Activated CD8-positive, alpha-beta T cell treated with anti-CD3 and anti-CD28 coated beads, Interleukin-2, amount 10 ng/mL, durations not matched to agents 7 days and 5 days (primary cell): ENCODE results near the gene SSH2. TPM values are rescaled to one million over a fixed set of nuclear protein-coding genes. Genes with fewer than 3 reads are reported as not detected.

Experiments
- ATAC-seq: fragments of 150-1000 bp; cut with Tn5 transposase; one replicate; pipeline ENCODE4 v1.10.0; 2021; ENCODE audit warnings: moderate library complexity
- CTCF ChIA-PET: fragments of 350-600 bp; sonication (Branson Sonifier 250); formaldehyde crosslinking; loops from one replicate; lab custom pipeline; 2021; ENCODE audit warnings: antibody characterized with exemption; lab: Charles Lee
- POLR2A ChIA-PET: fragments of 350-600 bp; sonication (Branson Sonifier 250); formaldehyde crosslinking; loops from one replicate; lab custom pipeline; 2021; ENCODE audit warnings: antibody characterized with exemption; lab: Charles Lee
- DNase-seq: peaks from one replicate; pipeline ENCODE4 v3.0.0-alpha.2; 2020
- H3K27ac Mint-ChIP-seq: one replicate; pipeline ENCODE4 v1.8.0; 2021; ENCODE audit warnings: mild to moderate bottlenecking, mixed read lengths
- H3K27me3 Mint-ChIP-seq: one replicate; pipeline ENCODE4 v1.8.0; 2021; ENCODE audit warnings: low read depth, mixed read lengths
- H3K36me3 Mint-ChIP-seq: one replicate; pipeline ENCODE4 v1.8.0; 2021; ENCODE audit warnings: low read depth, mixed read lengths
- H3K4me1 Mint-ChIP-seq: one replicate; pipeline ENCODE4 v1.8.0; 2021; ENCODE audit warnings: low read depth, mixed read lengths
- H3K4me3 Mint-ChIP-seq: one replicate; pipeline ENCODE4 v1.8.0; 2021; ENCODE audit warnings: mild to moderate bottlenecking, mixed read lengths
- H3K9me3 Mint-ChIP-seq: one replicate; pipeline ENCODE4 v1.8.0; 2022; ENCODE audit warnings: mixed read lengths; ENCODE audit not compliant: insufficient read depth
- total RNA-seq, 2 experiments: library from RNA; stranded (reverse); gene quantifications; one replicate each; pipeline ENCODE4 v1.2.3, GENCODE V29; 2021

SSH2 gene
- total RNA-seq, 2 experiments from 2014 or later, result 73.5 to 79.6 TPM

DNA sequence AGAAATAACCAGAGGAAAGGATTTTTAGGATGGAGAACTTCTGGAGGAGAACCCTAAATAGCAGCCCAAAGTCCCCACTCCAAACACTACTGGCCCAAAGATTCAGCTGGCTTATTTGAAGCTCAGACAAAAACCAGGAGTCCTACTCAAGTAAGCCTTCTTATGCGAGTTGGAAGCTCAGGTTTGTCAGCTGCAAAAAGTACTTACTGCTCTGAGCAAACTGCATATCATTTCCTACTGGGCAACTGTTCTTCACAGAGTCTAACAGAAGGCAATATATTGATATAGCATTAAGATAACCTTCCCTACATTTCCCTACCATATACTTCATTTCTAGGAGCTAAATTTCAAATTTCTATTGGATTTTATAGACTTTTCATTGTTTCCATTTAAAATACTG lies 231.2 kb downstream of the SSH2 start:
- CTCF ChIA-PET, result interaction anchor here (0.6 to 2.1 kb wide), 13 partner anchors 8 to 454 kb away, joined by 3 to 13 read pairs (median 4); no protein-coding TSS in a partner anchor
- peaks cover 43% of the 10 kb centered on the region for H3K36me3 Mint-ChIP-seq
- H3K27ac Mint-ChIP-seq, result no peak overlapping the region
- DNase-seq (no peak), ATAC-seq (no peak)
- H3K9me3 Mint-ChIP-seq, result no peaks in the 10 kb centered on the region
- no peak overlapping the region for H3K4me3 Mint-ChIP-seq
- peaks cover 10% of the 10 kb centered on the region for H3K4me1 Mint-ChIP-seq
- POLR2A ChIA-PET, result interaction anchor here (1.0 to 1.4 kb wide), 2 partner anchors 15 to 62 kb away, joined by 3 to 7 read pairs; no protein-coding TSS in a partner anchor
- no peaks in the 10 kb centered on the region for H3K27me3 Mint-ChIP-seq

DNA sequence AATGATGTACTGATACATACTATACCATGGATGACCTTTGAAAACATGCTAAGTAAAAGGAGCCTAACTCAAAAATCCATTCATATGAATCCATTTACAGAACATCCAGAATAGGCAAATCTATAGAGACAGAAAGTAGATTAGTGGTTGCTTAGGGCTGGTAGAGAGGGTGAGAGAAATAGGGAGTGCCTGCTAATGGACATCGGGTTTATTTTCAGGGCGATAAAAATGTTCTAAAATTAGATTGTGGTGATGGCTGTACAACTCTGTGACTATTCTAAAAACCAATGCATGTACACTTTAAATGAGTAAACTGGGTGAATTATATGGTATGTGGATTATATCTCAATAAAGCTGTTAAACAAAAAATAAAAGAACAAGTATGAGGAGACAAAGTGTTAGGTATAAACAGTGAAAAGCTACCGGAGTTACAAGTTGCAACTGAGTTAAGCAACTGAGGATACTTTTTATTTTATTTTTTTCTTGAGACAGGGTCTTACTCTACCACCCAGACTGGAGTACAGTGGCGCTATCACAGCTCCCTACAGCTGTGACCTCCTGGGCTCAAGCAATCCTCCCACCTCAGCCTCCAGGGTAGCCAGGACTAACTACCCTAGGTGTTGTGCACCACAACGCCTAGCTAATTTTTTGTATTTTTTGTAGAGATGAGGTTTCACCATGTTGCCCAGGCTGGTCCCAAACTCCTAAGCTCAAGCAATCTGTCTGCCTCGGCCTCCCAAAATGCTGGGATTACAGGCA lies 231.8 kb downstream of the SSH2 start:
- DNase-seq, result no peak
- Mint-ChIP-seq H3K36me3 (peaks cover 45% of the 10 kb centered on the region), H3K9me3 (no peaks in the 10 kb centered on the region), H3K27me3 (no peaks in the 10 kb centered on the region), H3K4me1 (peaks cover 10% of the 10 kb centered on the region), H3K4me3 (no peak overlapping the region), H3K27ac (no peak overlapping the region)
- POLR2A ChIA-PET, result interaction anchor here (1.0 to 1.4 kb wide), 2 partner anchors 15 to 62 kb away, joined by 3 to 7 read pairs; no protein-coding TSS in a partner anchor
- ATAC-seq, result no peak
- CTCF ChIA-PET, result interaction anchor here (0.6 to 2.1 kb wide), 9 partner anchors 9 to 454 kb away, joined by 3 to 13 read pairs (median 5); no protein-coding TSS in a partner anchor

DNA sequence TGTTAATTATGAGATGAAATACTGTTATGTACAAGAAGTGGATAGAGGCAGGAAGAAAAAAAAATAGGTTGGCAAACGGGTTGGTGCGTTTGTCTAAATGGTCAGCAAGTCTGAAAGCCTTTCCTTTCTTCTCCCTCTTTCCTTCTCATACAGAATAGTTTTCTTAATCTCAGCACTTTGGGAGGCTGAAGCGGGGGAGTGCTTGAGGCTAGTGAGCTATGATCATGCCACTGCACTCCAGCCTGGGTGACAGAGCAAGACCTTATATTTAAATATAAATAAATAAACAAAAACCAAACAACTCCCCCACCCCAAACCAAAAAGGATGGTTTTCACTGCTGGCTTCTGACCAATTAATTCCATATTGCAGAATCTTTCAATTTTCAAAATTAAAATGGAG lies 232.7 kb downstream of the SSH2 start:
- DNase-seq (no peak), ATAC-seq (no peak)
- H3K4me1 Mint-ChIP-seq, result peaks cover 8% of the 10 kb centered on the region
- ChIA-PET CTCF (interaction anchor here (1.7 kb wide), 1 partner anchor 79 kb away, joined by 5 read pairs; no protein-coding TSS in a partner anchor), POLR2A (no interaction called here)
- H3K4me3 Mint-ChIP-seq, result no peak overlapping the region
- no peaks in the 10 kb centered on the region for H3K9me3 Mint-ChIP-seq
- no peaks in the 10 kb centered on the region for H3K27me3 Mint-ChIP-seq
- peaks cover 39% of the 10 kb centered on the region for H3K36me3 Mint-ChIP-seq
- no peak overlapping the region for H3K27ac Mint-ChIP-seq

DNA sequence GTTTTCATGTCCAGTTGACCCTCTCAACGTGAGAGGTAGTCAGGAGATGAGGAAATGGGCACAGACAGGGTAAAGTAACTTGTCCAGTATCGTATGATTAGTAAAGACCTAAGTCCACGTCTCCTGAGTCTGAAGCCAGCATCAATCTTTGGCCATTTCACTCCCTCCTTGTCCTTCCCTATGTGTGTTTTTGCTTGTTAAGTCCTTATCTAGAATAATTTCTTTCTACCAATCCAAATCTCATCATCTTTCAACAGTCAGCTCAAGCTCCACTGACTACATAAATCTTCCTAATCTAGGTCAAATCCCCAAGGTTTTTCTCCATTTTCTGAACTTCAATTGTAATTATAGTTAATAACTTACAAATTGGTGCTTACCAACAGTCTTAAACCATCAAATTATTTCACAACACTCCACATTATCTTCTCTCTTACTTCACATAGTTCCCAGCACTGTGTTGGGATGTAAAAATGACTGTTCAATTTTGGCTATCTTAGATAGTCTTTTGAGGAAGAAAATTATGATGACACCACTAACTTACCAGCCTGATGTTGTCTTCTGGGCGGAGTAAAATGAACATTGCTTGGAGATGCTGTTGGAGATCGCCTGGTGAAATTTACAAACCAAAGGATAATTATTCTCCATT lies 235.0 kb downstream of the SSH2 start:
- peak overlapping the region; percentile 21 for H3K27ac Mint-ChIP-seq
- no peaks in the 10 kb centered on the region for H3K27me3 Mint-ChIP-seq
- H3K4me1 Mint-ChIP-seq, result peaks cover 9% of the 10 kb centered on the region

DNA sequence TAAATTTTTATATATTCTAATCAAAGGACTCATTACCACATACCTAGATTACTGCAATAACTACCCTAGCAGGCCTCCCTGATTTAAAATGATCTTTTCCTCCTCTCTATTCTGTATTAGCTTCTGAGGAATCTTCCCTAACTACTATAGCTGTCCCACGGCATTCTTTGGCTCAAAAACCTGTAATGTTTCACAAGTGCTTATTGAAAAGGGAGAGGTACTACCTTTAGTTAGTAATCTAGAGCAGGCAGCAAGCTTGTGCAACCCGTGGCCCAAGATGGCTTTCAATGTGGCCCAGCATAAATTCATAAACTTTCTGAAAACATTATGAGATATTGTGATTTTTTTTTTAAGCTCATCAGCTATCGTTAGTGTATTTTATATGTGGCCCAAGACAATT lies 236.3 kb downstream of the SSH2 start:
- Mint-ChIP-seq H3K4me1 (peaks cover 9% of the 10 kb centered on the region), H3K4me3 (no peak overlapping the region), H3K27me3 (no peaks in the 10 kb centered on the region), H3K36me3 (peaks cover 30% of the 10 kb centered on the region), H3K27ac (peak overlapping the region; percentile 32), H3K9me3 (no peaks in the 10 kb centered on the region)
- ChIA-PET POLR2A (interaction anchor here (0.6 kb wide), 1 partner anchor 68 kb away, joined by 3 read pairs; no protein-coding TSS in a partner anchor), CTCF (no interaction called here)
- ATAC-seq (no peak), DNase-seq (no peak)

More for the DNA sequence above, 235.0 kb downstream of the SSH2 start:
- ChIA-PET CTCF (no interaction called here), POLR2A (no interaction called here)
- no peak for ATAC-seq
- H3K36me3 Mint-ChIP-seq, result peaks cover 34% of the 10 kb centered on the region
- no peak for DNase-seq
- no peak overlapping the region for H3K4me3 Mint-ChIP-seq
- no peaks in the 10 kb centered on the region for H3K9me3 Mint-ChIP-seq

DNA sequence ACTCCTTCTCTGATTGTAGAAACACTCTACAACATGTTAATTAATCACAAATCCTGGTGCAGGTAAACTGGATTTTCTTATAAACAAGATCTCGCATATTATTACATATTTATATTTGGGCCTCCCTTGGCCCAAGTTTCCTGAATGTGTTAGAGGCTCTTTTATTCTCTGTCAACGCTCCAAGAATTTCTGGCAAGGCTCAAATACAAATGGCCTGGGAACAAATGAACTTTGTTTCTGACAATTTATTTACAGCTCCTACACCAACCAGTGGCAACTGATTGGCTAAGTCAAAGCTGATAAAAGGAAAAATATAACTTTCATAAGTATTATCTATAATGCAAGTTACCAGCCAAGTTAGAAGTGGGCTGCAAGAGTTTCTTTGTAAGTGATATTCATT lies 242.4 kb downstream of the SSH2 start:
- ChIA-PET POLR2A (no interaction called here), CTCF (interaction anchor here (1.4 kb wide), 1 partner anchor 18 kb away, joined by 4 read pairs; no protein-coding TSS in a partner anchor)
- Mint-ChIP-seq H3K9me3 (no peaks in the 10 kb centered on the region), H3K36me3 (peaks cover 38% of the 10 kb centered on the region), H3K4me1 (peaks cover 9% of the 10 kb centered on the region), H3K27me3 (no peaks in the 10 kb centered on the region), H3K27ac (no peak overlapping the region), H3K4me3 (no peak overlapping the region)
- ATAC-seq (no peak), DNase-seq (no peak)

DNA sequence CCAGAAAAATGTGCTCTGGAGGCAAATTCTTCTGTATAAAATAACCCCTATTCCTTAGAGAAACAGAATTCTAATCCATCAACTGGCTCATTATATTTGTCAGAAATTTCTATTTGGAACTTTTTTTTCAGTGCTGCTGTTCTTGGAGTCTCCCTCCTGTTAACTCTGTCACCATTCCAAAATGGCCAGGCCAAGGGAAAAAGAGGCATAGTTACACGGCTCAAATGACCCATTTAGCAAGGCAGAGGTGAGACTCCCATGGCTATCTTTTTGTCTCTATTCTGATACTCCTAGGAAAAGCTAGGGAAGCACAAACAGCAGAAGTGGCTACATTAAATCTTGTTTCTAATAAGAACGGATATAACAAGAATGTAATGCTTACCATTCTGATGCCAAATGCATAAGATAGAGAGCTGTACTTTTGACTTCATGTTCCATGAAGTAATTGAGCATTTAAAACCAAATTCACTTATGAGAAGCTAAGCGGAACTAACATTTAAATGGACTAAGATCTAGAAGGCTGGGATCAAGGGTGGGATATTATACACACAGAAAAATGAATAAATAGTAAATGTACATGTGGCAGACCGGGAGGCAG lies 242.9 kb downstream of the SSH2 start:
- Mint-ChIP-seq H3K4me3 (no peak overlapping the region), H3K4me1 (peaks cover 13% of the 10 kb centered on the region), H3K27me3 (no peaks in the 10 kb centered on the region), H3K27ac (no peak overlapping the region), H3K9me3 (no peaks in the 10 kb centered on the region), H3K36me3 (peaks cover 42% of the 10 kb centered on the region)
- no peak for DNase-seq
- ChIA-PET CTCF (interaction anchor here (1.4 kb wide), 1 partner anchor 18 kb away, joined by 4 read pairs; no protein-coding TSS in a partner anchor), POLR2A (no interaction called here)
- ATAC-seq, result no peak

DNA sequence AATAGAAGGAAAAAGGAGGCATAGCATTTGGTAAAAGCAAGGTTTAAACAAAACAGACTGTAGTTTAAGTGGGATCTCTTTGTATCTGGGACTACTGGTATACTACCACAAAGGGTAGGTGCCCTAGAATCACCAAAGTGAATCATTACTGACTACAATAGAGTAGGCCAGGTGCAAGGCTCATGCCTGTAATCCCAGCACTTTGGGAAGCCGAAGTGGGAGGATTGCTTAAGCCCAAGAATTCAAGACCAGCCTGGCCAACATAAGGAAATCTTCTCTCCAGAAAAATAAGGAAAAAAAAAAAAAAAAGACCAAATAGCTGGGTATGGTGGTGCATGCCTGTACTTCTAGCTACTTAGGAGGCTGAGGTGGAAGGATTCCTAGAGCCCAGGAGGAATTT lies 246.5 kb downstream of the SSH2 start:
- no peak overlapping the region for H3K4me3 Mint-ChIP-seq
- peaks cover 9% of the 10 kb centered on the region for H3K4me1 Mint-ChIP-seq
- no peak for DNase-seq
- peaks cover 49% of the 10 kb centered on the region for H3K36me3 Mint-ChIP-seq
- CTCF ChIA-PET, result interaction anchor here (1.4 to 1.5 kb wide), 2 partner anchors 12 to 22 kb away, joined by 4 read pairs; no protein-coding TSS in a partner anchor
- no peaks in the 10 kb centered on the region for H3K27me3 Mint-ChIP-seq
- H3K9me3 Mint-ChIP-seq, result no peaks in the 10 kb centered on the region
- no peak for ATAC-seq
- no peak overlapping the region for H3K27ac Mint-ChIP-seq
- POLR2A ChIA-PET, result interaction anchor here (0.7 kb wide), 1 partner anchor 15 kb away, joined by 3 read pairs; no protein-coding TSS in a partner anchor

DNA sequence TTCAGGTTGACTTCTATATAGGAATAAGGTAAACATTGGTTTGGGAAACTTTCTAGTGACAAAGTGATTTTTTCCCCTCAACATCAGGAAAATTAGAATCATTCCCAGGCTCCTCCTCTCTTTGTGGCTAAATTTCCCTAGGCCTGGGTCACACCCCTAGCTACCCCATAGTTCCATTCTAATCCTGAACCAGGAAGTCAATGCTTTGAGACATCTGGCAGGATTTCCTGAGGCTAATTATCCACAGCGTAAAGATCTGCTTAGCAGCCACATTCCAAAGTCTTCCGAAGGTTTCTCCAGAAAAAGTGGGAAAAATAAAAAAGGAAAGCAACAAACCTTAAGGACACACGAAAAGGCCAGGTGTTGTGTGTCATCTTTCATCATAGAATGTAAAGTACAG lies 247.0 kb downstream of the SSH2 start:
- no peak for ATAC-seq
- H3K4me3 Mint-ChIP-seq, result no peak overlapping the region
- CTCF ChIA-PET, result interaction anchor here (0.9 to 1.7 kb wide), 6 partner anchors 9 to 66 kb away, joined by 3 to 9 read pairs (median 4); no protein-coding TSS in a partner anchor
- H3K9me3 Mint-ChIP-seq, result no peaks in the 10 kb centered on the region
- DNase-seq, result no peak
- H3K4me1 Mint-ChIP-seq, result peaks cover 9% of the 10 kb centered on the region
- POLR2A ChIA-PET, result interaction anchor here (0.7 kb wide), 1 partner anchor 15 kb away, joined by 3 read pairs; no protein-coding TSS in a partner anchor
- no peaks in the 10 kb centered on the region for H3K27me3 Mint-ChIP-seq
- peak overlapping the region; percentile 15 for H3K27ac Mint-ChIP-seq
- peaks cover 53% of the 10 kb centered on the region for H3K36me3 Mint-ChIP-seq

DNA sequence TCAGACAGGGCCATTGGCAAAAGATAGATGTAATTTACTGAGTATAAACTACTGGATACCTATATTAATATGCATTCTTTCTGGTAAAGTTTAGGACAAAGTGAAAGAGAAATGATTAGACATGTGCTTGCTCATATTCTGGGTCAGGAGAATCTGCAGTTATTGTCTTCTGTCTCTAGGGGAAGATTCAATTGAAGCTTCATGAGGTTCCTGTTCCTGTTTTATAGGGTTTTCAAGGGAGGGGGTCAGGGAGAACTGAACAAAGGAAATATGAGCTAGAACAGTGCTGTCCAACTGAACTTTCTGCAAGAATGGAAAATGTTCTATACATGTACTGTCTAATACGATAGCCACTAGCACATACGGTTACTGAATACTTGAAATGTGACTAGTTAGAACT lies 248.0 kb downstream of the SSH2 start:
- Mint-ChIP-seq H3K27ac (no peak overlapping the region), H3K4me1 (peaks cover 14% of the 10 kb centered on the region), H3K4me3 (no peak overlapping the region), H3K36me3 (peaks cover 53% of the 10 kb centered on the region), H3K9me3 (no peaks in the 10 kb centered on the region), H3K27me3 (no peaks in the 10 kb centered on the region)
- no peak for ATAC-seq
- ChIA-PET POLR2A (interaction anchor here (1.3 kb wide), 1 partner anchor 9 kb away, joined by 4 read pairs; no protein-coding TSS in a partner anchor), CTCF (interaction anchor here (0.9 to 2.0 kb wide), 6 partner anchors 9 to 97 kb away, joined by 3 to 9 read pairs (median 5); no protein-coding TSS in a partner anchor)
- DNase-seq, result no peak

DNA sequence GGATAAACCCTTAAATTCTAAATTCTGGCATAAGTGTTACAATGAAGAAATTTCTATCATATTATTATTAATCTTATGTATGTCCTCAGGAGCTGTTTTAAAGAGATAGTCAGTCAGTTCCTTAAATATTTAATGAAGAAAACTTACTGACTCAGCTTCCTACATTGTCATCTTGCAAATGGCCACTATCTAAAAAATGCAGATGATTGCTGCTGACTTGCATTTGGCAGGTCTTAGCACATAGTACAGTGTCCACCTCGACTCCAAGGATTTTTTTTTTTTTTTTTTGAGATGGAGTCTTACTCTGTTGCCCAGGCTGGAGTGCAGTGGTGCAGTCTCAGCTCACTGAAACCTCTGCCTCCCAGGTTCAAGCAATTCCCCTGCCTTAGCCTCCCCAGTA lies 252.2 kb downstream of the SSH2 start:
- DNase-seq, result no peak
- no peaks in the 10 kb centered on the region for H3K9me3 Mint-ChIP-seq
- POLR2A ChIA-PET, result interaction anchor here (0.6 kb wide), 1 partner anchor 52 kb away, joined by 3 read pairs; no protein-coding TSS in a partner anchor
- H3K4me1 Mint-ChIP-seq, result peaks cover 20% of the 10 kb centered on the region
- H3K4me3 Mint-ChIP-seq, result no peak overlapping the region
- H3K36me3 Mint-ChIP-seq, result peaks cover 53% of the 10 kb centered on the region
- CTCF ChIA-PET, result interaction anchor here (0.9 kb wide), 1 partner anchor 101 kb away, joined by 3 read pairs; no protein-coding TSS in a partner anchor
- H3K27ac Mint-ChIP-seq, result no peak overlapping the region
- H3K27me3 Mint-ChIP-seq, result no peaks in the 10 kb centered on the region
- ATAC-seq, result no peak
